Measurements from ENCODE around the gene ARHGAP30.
"Not testable (repeated sequence)": the region's sequence is repeated elsewhere in the genome, so short reads cannot be mapped to it uniquely, and the experiment has no call there.

ARHGAP30 gene

GRCh38 chr1:161021970-161022353 lies 47.7 kb downstream of the ARHGAP30 start:
- H3K4me3 ChIP-seq (ENCODE audit: low read depth, low read length): no peak overlapping the region
- DNase-seq (ENCODE audit: low read depth): no peak
- TF ChIP-seq CTCF (conservative IDR thresholded peaks at IDR 0.05; ENCODE audit: low read depth, low read length): no peak

- DNase-seq (ENCODE audit: low read depth): peak; percentile 72
- no peak for TF ChIP-seq CTCF (conservative IDR thresholded peaks at IDR 0.05; ENCODE audit: low read depth, low read length)
- H3K4me3 ChIP-seq (ENCODE audit: low read depth, low read length): peak overlapping the region; percentile 73
Measured at GRCh38 chr1:161021165-161021969, 48.3 kb downstream of the ARHGAP30 start.

- DNase-seq (ENCODE audit: low read depth): peak; percentile 19
- TF ChIP-seq CTCF (conservative IDR thresholded peaks at IDR 0.05; ENCODE audit: low read depth, low read length): peak; percentile 13
- peak within 1 kb of the TSS; percentile 73 for H3K4me3 ChIP-seq (ENCODE audit: low read depth, low read length)
Measured at GRCh38 chr1:161020509-161021164, 49.1 kb downstream of the ARHGAP30 start, which contains the start of gene F11R. Gene F11R (minus strand): TSS chr1:161021152. CDS start chr1:161021073, 79 bp downstream.

GRCh38 chr1:161019751-161020495 lies 49.8 kb downstream of the ARHGAP30 start:
- peak overlapping the region; percentile 73 for H3K4me3 ChIP-seq (ENCODE audit: low read depth, low read length)
- DNase-seq (ENCODE audit: low read depth): peak; percentile 35
- no peak for TF ChIP-seq CTCF (conservative IDR thresholded peaks at IDR 0.05; ENCODE audit: low read depth, low read length)

GRCh38 chr1:161019111-161019660 lies 50.5 kb downstream of the ARHGAP30 start:
- not testable (repeated sequence) for DNase-seq (ENCODE audit: low read depth); H3K4me3 ChIP-seq (ENCODE audit: low read depth, low read length)

- no peak for DNase-seq (ENCODE audit: low read depth)
- TF ChIP-seq CTCF (conservative IDR thresholded peaks at IDR 0.05; ENCODE audit: low read depth, low read length): no peak
- H3K4me3 ChIP-seq (ENCODE audit: low read depth, low read length): no peak overlapping the region
Measured at GRCh38 chr1:161018631-161018930, 51.1 kb downstream of the ARHGAP30 start.
